ENCODE data around the gene POLR2L.

POLR2L gene

GRCh38 chr11:810040-810567, 32.2 kb downstream of the POLR2L start:
- no peak for DNase-seq (ENCODE audit: low spot score)

- peak; percentile 98 for DNase-seq (ENCODE audit: low spot score)
Measured at GRCh38 chr11:809287-810039, 32.9 kb downstream of the POLR2L start, which contains the start of gene RPLP2. Gene RPLP2 (plus strand): TSS chr11:809967. CDS start chr11:810235, 268 bp downstream.

- no peak for DNase-seq (ENCODE audit: low spot score)
Measured at GRCh38 chr11:808427-809286, 33.7 kb downstream of the POLR2L start.

- no peak for DNase-seq (ENCODE audit: low spot score)
Measured at GRCh38 chr11:804599-804964, 37.7 kb downstream of the POLR2L start.

- no peak for DNase-seq (ENCODE audit: low spot score)
Measured at GRCh38 chr11:803770-804598, 38.3 kb downstream of the POLR2L start.

GRCh38 chr11:803467-803742, 38.9 kb downstream of the POLR2L start:
- DNase-seq (ENCODE audit: low spot score), result no peak

- no peak for DNase-seq (ENCODE audit: low spot score)
Measured at GRCh38 chr11:802693-803466, 39.4 kb downstream of the POLR2L start.

- no peak for DNase-seq (ENCODE audit: low spot score)
Measured at GRCh38 chr11:802018-802617, 40.2 kb downstream of the POLR2L start.

- DNase-seq (ENCODE audit: low spot score), result no peak
Measured at GRCh38 chr11:801097-801780, 41.1 kb downstream of the POLR2L start.

- no peak for DNase-seq (ENCODE audit: low spot score)
Measured at GRCh38 chr11:800473-800872, 41.9 kb downstream of the POLR2L start.

- no peak for DNase-seq (ENCODE audit: low spot score)
Measured at GRCh38 chr11:799641-800316, 42.5 kb downstream of the POLR2L start.

- DNase-seq (ENCODE audit: low spot score), result peak; percentile 94
Measured at GRCh38 chr11:798093-798713, 44.1 kb downstream of the POLR2L start, which contains the start of gene SLC25A22. Gene SLC25A22 (minus strand): TSS chr11:798281. CDS start chr11:795006, 3,275 bp downstream.

GRCh38 chr11:797296-798092, 44.8 kb downstream of the POLR2L start:
- peak; percentile 93 for DNase-seq (ENCODE audit: low spot score)

GRCh38 chr11:796565-797295, 45.6 kb downstream of the POLR2L start:
- DNase-seq (ENCODE audit: low spot score), result no peak

- DNase-seq (ENCODE audit: low spot score), result peak; percentile 95
Measured at GRCh38 chr11:795634-796564, 46.4 kb downstream of the POLR2L start.

GRCh38 chr11:794766-795633, 47.3 kb downstream of the POLR2L start:
- no peak for DNase-seq (ENCODE audit: low spot score)
